GM12892 (cell line): ENCODE data around the gene PRODH2.

Source experiments
- DNase-seq: peaks from one replicate; pipeline ENCODE4 v3.0.0; 2011; ENCODE audit not compliant: insufficient read length
- FAIRE-seq: peaks from 2 replicates; lab custom pipeline; 2011; peaks lifted over from hg19 to GRCh38; lab: Jason Lieb, UNC
- POLR2A ChIP-seq: IDR thresholded peaks from 2 replicates; pipeline ENCODE4 v1.6.1; 2011; ENCODE audit warnings: low read depth, low read length, control low read depth
- POLR2AphosphoS5 ChIP-seq: IDR thresholded peaks from 2 replicates; pipeline ENCODE4 v1.6.1; 2011; ENCODE audit warnings: low read depth, low read length, control low read depth
- TAF1 ChIP-seq: IDR thresholded peaks from 2 replicates; pipeline ENCODE4 v1.6.1; 2011; ENCODE audit warnings: low read depth, mild to moderate bottlenecking, control low read depth, low read length, borderline replicate concordance

Gene PRODH2

GRCh38 chr19:35833972-35834371 is 21.3 kb upstream of the PRODH2 start:
- TF ChIP-seq POLR2AphosphoS5 (no peak), POLR2A (no peak), TAF1 (no peak)
- FAIRE-seq, result no peak
- DNase-seq, result no peak

GRCh38 chr19:35832054-35832453 is 19.4 kb upstream of the PRODH2 start:
- TF ChIP-seq POLR2AphosphoS5 (no peak), TAF1 (no peak), POLR2A (no peak)
- DNase-seq (no peak), FAIRE-seq (no peak)

- no peak for FAIRE-seq
- no peak for DNase-seq
- TF ChIP-seq POLR2A (no peak), POLR2AphosphoS5 (no peak), TAF1 (no peak)
Observed at GRCh38 chr19:35830986-35831385, 18.3 kb upstream of the PRODH2 start.

- FAIRE-seq (no peak), DNase-seq (no peak)
- TF ChIP-seq POLR2A (no peak), TAF1 (no peak), POLR2AphosphoS5 (no peak)
Observed at GRCh38 chr19:35828692-35829301, 16.2 kb upstream of the PRODH2 start.

- no peak for DNase-seq
- TF ChIP-seq POLR2A (no peak), TAF1 (no peak), POLR2AphosphoS5 (no peak)
- FAIRE-seq, result no peak
Observed at GRCh38 chr19:35824150-35824549, 11.5 kb upstream of the PRODH2 start.

GRCh38 chr19:35822579-35822978 is 9.9 kb upstream of the PRODH2 start:
- TF ChIP-seq POLR2AphosphoS5, result no peak
- no peak for TF ChIP-seq TAF1
- no peak for TF ChIP-seq POLR2A
- DNase-seq, result no peak
- no peak for FAIRE-seq

GRCh38 chr19:35818445-35818844 is 5.8 kb upstream of the PRODH2 start:
- DNase-seq (no peak), FAIRE-seq (no peak)
- TF ChIP-seq POLR2AphosphoS5, result no peak
- no peak for TF ChIP-seq TAF1
- TF ChIP-seq POLR2A, result no peak

GRCh38 chr19:35816846-35817245 is 4.2 kb upstream of the PRODH2 start:
- no peak for TF ChIP-seq POLR2AphosphoS5
- no peak for DNase-seq
- no peak for FAIRE-seq

- FAIRE-seq (no peak), DNase-seq (no peak)
- TF ChIP-seq POLR2AphosphoS5 (no peak), TAF1 (no peak), POLR2A (no peak)
Observed at GRCh38 chr19:35816262-35816661, 3.6 kb upstream of the PRODH2 start.

GRCh38 chr19:35813043-35813890 is 622 bp upstream of the PRODH2 start:
- TF ChIP-seq TAF1, result no peak
- TF ChIP-seq POLR2AphosphoS5, result no peak
- TF ChIP-seq POLR2A, result no peak
- FAIRE-seq (no peak), DNase-seq (no peak)

- no peak for DNase-seq
- no peak for TF ChIP-seq POLR2AphosphoS5
- no peak for TF ChIP-seq POLR2A
- no peak for FAIRE-seq
Observed at GRCh38 chr19:35811317-35812219, 1.1 kb downstream of the PRODH2 start.
